HG02798 (cell line): ENCODE results near the gene HOTAIR.

Source experiments
- ATAC-seq: cut with Tn5 transposase; IDR thresholded peaks from one replicate; pipeline ENCODE4 v1.9.1; 2021; ENCODE audit warnings: mild to moderate bottlenecking; ENCODE audit not compliant: unreplicated experiment, poor library complexity

The HOTAIR gene

GRCh38 chr12:54000116-54001114, 25.7 kb upstream of the HOTAIR start, which contains the start of gene HOXC9:
HOXC9 (plus strand) TSS chr12:54000161; CDS start chr12:54000189, 28 bp downstream.
- no peak for ATAC-seq

DNA sequence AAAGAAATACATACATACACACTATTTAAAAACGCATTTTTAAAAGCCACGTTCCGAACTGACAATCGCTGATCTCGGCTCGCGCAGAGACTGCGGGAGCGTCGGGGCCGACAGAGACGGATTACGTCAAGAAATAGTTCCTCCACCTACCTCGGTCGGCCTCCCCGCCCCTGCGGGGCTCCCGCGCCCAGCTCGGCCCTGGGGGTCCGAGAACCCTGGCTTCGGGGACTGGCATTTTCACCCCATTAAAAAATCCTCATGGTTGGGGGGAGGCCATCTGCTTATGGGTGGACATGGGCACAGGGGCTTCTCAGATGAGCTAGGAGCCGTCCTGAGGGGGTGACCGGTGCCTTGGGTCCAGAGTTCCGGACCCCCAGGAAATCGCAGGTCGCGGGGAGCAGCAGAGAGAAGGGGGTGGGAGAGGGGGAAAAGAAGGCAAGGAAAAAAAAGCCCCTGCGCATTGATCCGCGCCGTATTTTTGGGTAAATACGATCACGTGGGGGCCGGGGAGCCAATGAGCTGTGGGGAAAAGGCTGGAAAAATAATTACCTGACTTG, 24.9 kb upstream of the HOTAIR start:
- no peak for ATAC-seq

GRCh38 chr12:53998900-53999236, 24.1 kb upstream of the HOTAIR start:
- no peak for ATAC-seq

- no peak for ATAC-seq
Measured at GRCh38 chr12:53998110-53998899, 23.6 kb upstream of the HOTAIR start.

DNA sequence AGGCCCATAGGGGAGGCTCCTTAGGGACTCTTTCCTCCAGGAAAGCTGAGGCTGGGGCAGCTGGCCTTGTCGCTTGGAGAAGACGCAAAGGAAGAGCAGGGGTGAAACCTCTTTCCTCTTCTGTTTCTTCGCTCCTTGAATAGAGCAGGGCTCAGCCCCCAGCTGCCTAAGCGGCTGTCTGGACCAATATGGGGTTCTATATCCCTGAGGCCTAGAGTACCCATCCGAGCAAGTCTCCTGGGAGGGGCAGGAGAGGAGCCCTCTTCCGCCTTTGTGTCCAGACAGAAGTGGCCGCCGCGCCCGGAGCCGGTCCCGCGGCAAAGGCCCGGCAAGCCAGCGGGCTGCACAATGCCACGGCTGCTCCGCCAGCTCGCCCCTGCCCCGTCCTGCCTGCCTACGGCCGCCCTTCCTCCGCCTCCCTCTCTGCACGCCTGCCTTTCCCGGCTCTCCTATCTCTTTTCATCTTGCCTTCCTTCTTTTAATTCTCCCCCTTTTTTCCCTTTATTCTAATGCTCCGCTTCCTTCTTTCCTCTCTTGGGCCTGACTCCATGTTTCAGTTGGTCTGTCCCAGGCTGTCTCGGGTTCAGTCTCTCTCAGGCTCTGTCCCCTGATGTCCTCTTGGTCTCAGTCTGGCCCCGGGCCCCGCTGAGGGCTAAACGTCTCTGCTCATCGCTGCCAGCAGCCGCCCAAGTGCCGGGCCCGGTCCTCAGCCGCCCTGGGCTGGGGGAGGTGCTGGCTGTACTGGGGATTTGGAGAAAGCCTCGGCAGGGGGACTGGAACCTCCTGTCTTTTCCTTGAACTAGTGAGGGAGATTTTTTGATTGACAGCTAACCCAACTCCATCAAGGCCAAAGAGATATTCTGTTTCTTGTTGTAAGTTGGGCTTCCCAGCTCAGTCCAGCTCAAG, 22.7 kb upstream of the HOTAIR start:
- no peak for ATAC-seq

- no peak for ATAC-seq
Measured at GRCh38 chr12:53996240-53997203, 21.8 kb upstream of the HOTAIR start.

- no peak for ATAC-seq
Measured at GRCh38 chr12:53995378-53996239, 20.9 kb upstream of the HOTAIR start.

GRCh38 chr12:53995002-53995377, 20.2 kb upstream of the HOTAIR start:
- ATAC-seq: no peak

- no peak for ATAC-seq
Measured at GRCh38 chr12:53994264-53995001, 19.7 kb upstream of the HOTAIR start.

- no peak for ATAC-seq
Measured at GRCh38 chr12:53994009-53994263, 19.2 kb upstream of the HOTAIR start.

GRCh38 chr12:53993162-53994008, 18.6 kb upstream of the HOTAIR start:
- ATAC-seq: no peak

- no peak for ATAC-seq
Measured at GRCh38 chr12:53992377-53992889, 17.7 kb upstream of the HOTAIR start.

GRCh38 chr12:53991077-53991460, 16.3 kb upstream of the HOTAIR start:
- ATAC-seq: no peak

DNA sequence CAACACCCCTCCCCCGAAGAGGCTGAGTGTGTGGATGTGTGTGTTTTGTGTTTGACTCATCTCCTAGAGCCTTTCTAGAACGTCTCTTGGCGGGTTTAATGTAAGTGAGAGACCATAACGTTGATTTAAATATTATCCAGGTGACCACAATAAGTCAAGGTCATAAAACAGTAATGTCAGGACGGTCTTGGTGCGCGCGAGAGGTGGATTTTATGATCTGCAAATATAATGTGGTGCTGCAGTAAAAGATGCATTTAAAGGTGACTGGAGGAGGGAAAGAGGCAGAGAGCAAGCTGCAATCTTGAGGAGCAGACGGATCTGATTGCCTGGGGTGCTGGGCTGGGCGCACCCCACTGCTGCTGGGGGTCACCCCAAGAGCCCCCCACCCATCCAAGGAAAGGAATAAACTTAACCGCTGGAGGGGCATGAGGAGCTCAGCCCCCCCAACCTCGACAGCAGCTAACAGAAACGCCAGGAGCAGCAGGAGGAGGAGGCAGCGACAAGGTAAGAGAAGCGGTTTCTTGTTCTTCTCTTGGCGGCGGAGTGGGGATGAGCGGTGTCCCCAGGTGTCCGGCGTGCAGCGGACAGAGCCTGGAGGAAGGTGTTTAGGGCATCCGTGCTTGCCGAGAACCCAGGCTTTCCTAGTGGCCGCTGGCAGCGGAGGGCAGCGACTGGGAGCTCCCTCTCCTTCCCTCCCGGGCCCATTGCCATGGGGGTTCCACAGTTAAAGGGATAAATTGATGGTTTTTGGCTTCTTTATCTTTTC, 15.7 kb upstream of the HOTAIR start:
- ATAC-seq: no peak

- peak; percentile 43 for ATAC-seq
Measured at GRCh38 chr12:53989227-53990113, 14.7 kb upstream of the HOTAIR start.
